Measurements from ENCODE around the gene NGRN.

- no peak for TF ChIP-seq CTCF (IDR thresholded peaks at IDR 0.05; ENCODE audit: poor library complexity)
- TF ChIP-seq EZH2 (IDR thresholded peaks at IDR 0.05; ENCODE audit: borderline replicate concordance), result no peak
- TF ChIP-seq EZH2phosphoT487 (IDR thresholded peaks at IDR 0.05; ENCODE audit: low read depth, severe bottlenecking, unreplicated experiment), result no peak
Observed at GRCh38 chr15:90295270-90295648, 29.8 kb downstream of the NGRN start.

Data from hepatocyte (in vitro differentiated cells).